ENCODE results near the gene OR51D1.

DNA sequence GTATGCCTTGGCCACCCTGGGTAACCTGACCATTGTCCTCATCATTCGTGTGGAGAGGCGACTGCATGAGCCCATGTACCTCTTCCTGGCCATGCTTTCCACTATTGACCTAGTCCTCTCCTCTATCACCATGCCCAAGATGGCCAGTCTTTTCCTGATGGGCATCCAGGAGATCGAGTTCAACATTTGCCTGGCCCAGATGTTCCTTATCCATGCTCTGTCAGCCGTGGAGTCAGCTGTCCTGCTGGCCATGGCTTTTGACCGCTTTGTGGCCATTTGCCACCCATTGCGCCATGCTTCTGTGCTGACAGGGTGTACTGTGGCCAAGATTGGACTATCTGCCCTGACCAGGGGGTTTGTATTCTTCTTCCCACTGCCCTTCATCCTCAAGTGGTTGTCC, 2.7 kb downstream of the OR51D1 start:
- TF ChIP-seq, protein P1, sequence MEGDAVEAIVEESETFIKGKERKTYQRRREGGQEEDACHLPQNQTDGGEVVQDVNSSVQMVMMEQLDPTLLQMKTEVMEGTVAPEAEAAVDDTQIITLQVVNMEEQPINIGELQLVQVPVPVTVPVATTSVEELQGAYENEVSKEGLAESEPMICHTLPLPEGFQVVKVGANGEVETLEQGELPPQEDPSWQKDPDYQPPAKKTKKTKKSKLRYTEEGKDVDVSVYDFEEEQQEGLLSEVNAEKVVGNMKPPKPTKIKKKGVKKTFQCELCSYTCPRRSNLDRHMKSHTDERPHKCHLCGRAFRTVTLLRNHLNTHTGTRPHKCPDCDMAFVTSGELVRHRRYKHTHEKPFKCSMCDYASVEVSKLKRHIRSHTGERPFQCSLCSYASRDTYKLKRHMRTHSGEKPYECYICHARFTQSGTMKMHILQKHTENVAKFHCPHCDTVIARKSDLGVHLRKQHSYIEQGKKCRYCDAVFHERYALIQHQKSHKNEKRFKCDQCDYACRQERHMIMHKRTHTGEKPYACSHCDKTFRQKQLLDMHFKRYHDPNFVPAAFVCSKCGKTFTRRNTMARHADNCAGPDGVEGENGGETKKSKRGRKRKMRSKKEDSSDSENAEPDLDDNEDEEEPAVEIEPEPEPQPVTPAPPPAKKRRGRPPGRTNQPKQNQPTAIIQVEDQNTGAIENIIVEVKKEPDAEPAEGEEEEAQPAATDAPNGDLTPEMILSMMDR (conservative IDR thresholded peaks at IDR 0.05; ENCODE audit: low read depth, low read length) = no peak
- TF ChIP-seq EZH2 (IDR thresholded peaks at IDR 0.05; ENCODE audit: low read length, unreplicated experiment) = no peak

Measured in PC-3 (cell line).